HL-60 (cell line): ENCODE results near the gene MARCHF4.

ENCODE experiments used
- DNase-seq, 2 experiments: peaks; one replicate each; pipeline ENCODE4 v3.0.0-alpha.2; 2010 to 2020; ENCODE audit warnings: low read depth in 1 of 2, low spot score in 1 of 2
- H3K27ac ChIP-seq: fragments of 250-450 bp; sonication (Bioruptor Pico); replicated peaks from 2 replicates; pipeline ENCODE4 v1.5.1; 2020; ENCODE audit warnings: mild to moderate bottlenecking, moderate library complexity
- H3K27me3 ChIP-seq: fragments of 250-450 bp; sonication (Bioruptor Pico); 2 replicates; pipeline ENCODE4 v1.5.1; 2021; ENCODE audit warnings: mild to moderate bottlenecking, moderate library complexity; ENCODE audit not compliant: insufficient read depth, poor library complexity, severe bottlenecking
- H3K4me3 ChIP-seq: replicated peaks from 2 replicates; pipeline ENCODE4 v1.5.1; 2011; ENCODE audit warnings: mild to moderate bottlenecking, control low read depth, low read length; ENCODE audit not compliant: insufficient read depth
- GABPA ChIP-seq: IDR thresholded peaks from 2 replicates; pipeline ENCODE4 v1.6.1; 2012; ENCODE audit warnings: low read depth
- POLR2AphosphoS5 ChIP-seq: IDR thresholded peaks from 2 replicates; pipeline ENCODE4 v1.6.1; 2012; ENCODE audit warnings: low read depth
- SPI1 ChIP-seq: IDR thresholded peaks from 2 replicates; pipeline ENCODE4 v1.6.1; 2012; ENCODE audit warnings: low read depth, mild to moderate bottlenecking, borderline replicate concordance
- TF ChIP-seq, protein P1 (sequence below): IDR thresholded peaks from one replicate; pipeline ENCODE4 v1.5.1; 2011; ENCODE audit warnings: low read length, control low read depth, inconsistent platforms; ENCODE audit not compliant: insufficient read depth
- TF ChIP-seq, protein P2 (sequence below): IDR thresholded peaks from 2 replicates; pipeline ENCODE4 v1.6.1; 2012; ENCODE audit warnings: low read depth; ENCODE audit not compliant: insufficient replicate concordance

MARCHF4 gene

DNA sequence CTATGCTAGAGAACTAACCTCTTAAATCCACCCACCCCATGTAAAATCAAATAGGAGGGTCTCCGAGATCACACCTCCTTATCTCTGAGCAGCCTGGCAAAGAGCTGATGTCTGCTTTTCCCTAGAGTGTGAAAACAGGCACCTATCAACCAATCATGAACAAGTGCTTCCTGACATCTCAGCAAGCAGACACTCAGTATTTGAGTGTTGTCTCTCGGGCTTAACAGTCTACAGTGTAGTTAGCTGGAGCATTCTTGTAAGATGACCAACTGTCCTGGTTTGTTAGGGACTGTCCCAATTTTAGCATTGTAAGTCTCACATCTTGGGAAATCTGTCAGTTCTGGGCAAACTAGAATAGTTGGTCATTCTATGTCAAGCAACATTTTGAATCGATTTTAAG lies 26.4 kb downstream of the MARCHF4 start:
- Histone ChIP-seq H3K27me3 (no peaks in the 10 kb centered on the region), H3K4me3 (no peak overlapping the region), H3K27ac (no peak overlapping the region)
- TF ChIP-seq, protein P1, sequence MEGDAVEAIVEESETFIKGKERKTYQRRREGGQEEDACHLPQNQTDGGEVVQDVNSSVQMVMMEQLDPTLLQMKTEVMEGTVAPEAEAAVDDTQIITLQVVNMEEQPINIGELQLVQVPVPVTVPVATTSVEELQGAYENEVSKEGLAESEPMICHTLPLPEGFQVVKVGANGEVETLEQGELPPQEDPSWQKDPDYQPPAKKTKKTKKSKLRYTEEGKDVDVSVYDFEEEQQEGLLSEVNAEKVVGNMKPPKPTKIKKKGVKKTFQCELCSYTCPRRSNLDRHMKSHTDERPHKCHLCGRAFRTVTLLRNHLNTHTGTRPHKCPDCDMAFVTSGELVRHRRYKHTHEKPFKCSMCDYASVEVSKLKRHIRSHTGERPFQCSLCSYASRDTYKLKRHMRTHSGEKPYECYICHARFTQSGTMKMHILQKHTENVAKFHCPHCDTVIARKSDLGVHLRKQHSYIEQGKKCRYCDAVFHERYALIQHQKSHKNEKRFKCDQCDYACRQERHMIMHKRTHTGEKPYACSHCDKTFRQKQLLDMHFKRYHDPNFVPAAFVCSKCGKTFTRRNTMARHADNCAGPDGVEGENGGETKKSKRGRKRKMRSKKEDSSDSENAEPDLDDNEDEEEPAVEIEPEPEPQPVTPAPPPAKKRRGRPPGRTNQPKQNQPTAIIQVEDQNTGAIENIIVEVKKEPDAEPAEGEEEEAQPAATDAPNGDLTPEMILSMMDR, result no peak
- no peak for TF ChIP-seq POLR2AphosphoS5
- TF ChIP-seq SPI1, result no peak
- no peak for TF ChIP-seq GABPA
- TF ChIP-seq, protein P2, sequence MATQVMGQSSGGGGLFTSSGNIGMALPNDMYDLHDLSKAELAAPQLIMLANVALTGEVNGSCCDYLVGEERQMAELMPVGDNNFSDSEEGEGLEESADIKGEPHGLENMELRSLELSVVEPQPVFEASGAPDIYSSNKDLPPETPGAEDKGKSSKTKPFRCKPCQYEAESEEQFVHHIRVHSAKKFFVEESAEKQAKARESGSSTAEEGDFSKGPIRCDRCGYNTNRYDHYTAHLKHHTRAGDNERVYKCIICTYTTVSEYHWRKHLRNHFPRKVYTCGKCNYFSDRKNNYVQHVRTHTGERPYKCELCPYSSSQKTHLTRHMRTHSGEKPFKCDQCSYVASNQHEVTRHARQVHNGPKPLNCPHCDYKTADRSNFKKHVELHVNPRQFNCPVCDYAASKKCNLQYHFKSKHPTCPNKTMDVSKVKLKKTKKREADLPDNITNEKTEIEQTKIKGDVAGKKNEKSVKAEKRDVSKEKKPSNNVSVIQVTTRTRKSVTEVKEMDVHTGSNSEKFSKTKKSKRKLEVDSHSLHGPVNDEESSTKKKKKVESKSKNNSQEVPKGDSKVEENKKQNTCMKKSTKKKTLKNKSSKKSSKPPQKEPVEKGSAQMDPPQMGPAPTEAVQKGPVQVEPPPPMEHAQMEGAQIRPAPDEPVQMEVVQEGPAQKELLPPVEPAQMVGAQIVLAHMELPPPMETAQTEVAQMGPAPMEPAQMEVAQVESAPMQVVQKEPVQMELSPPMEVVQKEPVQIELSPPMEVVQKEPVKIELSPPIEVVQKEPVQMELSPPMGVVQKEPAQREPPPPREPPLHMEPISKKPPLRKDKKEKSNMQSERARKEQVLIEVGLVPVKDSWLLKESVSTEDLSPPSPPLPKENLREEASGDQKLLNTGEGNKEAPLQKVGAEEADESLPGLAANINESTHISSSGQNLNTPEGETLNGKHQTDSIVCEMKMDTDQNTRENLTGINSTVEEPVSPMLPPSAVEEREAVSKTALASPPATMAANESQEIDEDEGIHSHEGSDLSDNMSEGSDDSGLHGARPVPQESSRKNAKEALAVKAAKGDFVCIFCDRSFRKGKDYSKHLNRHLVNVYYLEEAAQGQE, result no peak
- DNase-seq, result no peak

DNA sequence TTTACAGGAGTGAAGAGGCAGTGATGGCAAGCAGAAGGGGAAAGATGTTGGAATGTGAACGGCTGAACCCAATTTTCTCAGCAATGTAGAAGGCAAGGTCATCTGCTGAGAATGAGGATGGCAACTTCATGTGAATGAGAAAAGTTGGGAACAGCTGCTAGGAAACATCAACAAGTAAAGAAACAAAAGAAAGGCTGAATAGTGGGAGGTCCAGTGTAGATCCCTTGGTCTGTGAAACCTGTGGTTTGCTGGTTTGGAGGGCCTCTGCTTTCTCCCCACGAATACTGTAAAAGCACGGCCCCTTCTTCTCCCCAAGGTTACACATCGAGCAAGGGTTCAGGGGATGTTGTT lies 27.4 kb downstream of the MARCHF4 start:
- H3K27me3 ChIP-seq, result no peaks in the 10 kb centered on the region
- H3K4me3 ChIP-seq, result no peak overlapping the region
- DNase-seq, result no peak
- no peak overlapping the region for H3K27ac ChIP-seq
- TF ChIP-seq SPI1 (no peak), POLR2AphosphoS5 (no peak), GABPA (no peak)
- TF ChIP-seq, protein P1, result no peak
- TF ChIP-seq, protein P2, result no peak

DNA sequence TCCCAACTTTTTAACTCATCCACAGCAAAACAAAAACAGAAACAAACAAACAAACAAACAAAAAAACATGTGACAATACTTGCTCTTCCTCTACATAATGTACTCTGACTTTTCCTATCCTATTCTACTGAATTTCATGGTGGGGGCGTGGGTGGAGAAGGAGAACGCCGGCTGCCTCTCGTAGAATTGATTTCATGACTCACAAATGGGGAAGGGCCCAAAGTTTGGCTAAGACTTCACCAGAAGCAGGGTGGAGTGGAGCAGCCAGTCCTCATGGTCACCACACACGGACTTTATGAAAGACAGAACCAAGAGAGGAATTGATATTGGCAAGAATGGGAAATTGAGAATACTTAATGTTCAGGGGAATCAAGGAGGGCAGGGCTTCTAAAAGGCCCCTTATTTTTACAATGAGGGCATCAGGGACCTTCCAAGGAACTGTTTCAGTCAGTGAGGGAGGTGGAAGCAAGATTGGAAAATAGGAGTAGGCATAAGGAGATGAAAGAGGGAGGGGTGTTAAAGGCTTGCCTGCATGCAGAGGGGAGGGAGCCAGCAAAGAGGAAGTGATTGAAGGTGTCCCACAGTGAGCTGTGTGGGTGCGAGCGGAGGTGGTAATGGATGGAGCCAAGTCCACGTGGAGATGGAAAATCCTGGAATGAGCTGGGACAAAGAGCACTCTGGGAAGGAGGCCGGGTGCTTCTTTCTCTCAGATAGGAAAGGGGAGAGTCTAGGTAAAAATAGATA lies 27.9 kb downstream of the MARCHF4 start:
- TF ChIP-seq SPI1, result peak; percentile 67
- TF ChIP-seq, protein P2, result no peak
- Histone ChIP-seq H3K27me3 (no peaks in the 10 kb centered on the region), H3K27ac (no peak overlapping the region), H3K4me3 (no peak overlapping the region)
- DNase-seq, result no peak
